Measurements from ENCODE around the gene RDX. TPM values are rescaled to one million over a fixed set of nuclear protein-coding genes. Genes with fewer than 3 reads are reported as not detected.

Gene RDX
- total RNA-seq, 1 experiment from 2014 or later = 250 TPM

DNA sequence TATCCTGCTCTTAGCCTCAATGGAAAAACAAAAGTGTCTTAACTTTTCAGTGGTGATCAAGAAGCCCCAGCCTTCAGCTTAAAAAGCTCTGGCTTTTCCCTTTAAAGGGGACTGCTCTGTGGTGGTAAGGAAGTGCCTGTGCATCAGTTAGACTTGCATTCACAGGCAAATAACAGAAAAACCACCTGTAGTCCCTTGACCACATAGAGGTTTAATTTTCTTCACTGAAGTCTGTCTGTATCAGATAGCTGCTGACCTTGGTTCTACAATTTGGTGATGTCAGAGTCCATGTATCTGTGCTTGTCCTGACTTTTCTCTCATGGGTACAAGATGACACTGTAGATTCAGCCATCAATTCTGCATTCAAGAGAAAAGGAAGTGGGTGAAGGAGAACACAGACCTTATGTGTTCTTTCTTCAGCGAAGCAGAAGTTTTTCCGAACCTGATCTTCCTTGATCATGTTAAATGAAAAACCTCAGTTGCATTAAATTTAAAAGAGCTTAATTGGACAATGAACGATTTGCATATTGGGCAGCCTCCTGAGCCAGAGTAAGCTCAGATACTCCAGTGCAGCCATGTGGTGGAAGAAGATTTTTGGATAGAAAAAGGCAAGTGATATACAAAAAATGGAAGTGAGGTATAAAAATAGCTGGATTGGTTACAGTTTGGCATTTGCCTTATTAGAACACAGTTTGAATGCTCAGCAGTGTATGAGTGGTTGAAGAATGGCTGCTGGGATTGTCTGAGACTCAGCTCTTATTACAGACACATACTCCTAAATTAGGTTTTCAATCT is 43.2 kb upstream of the RDX start:
- H3K4me1 Mint-ChIP-seq (ENCODE audit: low read depth, unreplicated experiment) = peaks cover 35% of the 10 kb centered on the region
- BruUV-seq (replicated peaks) = no TSS peak

GRCh38 chr11:110338684-110339083 is 42.3 kb upstream of the RDX start:
- POLR2A ChIA-PET = no interaction called here
- no peak for DNase-seq
- intact Hi-C loops (cut with micrococcal nuclease; ENCODE audit: unreplicated experiment) = loop anchor here (1.0 kb wide), 1 partner anchor 19 kb away; no protein-coding TSS in a partner anchor
- Histone ChIP-seq H3K4me3 (ENCODE audit: low read depth, low read length) (no peak overlapping the region), H3K4me1 (peaks cover 35% of the 10 kb centered on the region), H3K36me3 (ENCODE audit: control insufficient read depth, insufficient read depth, low read length) (no peaks in the 10 kb centered on the region), H3K9me3 (no peaks in the 10 kb centered on the region), H3K27me3 (replicated peaks; ENCODE audit: control insufficient read depth, insufficient read depth, low read length) (no peaks in the 10 kb centered on the region)
- Mint-ChIP-seq H3K4me3 (ENCODE audit: unreplicated experiment) (no peak overlapping the region), H3K9me3 (ENCODE audit: unreplicated experiment) (peaks cover 12% of the 10 kb centered on the region), H3K27ac (ENCODE audit: unreplicated experiment) (peak overlapping the region; percentile 95), H3K4me1 (ENCODE audit: low read depth, unreplicated experiment) (peaks cover 35% of the 10 kb centered on the region), H3K27me3 (ENCODE audit: insufficient read depth, unreplicated experiment) (no peaks in the 10 kb centered on the region), H3K36me3 (ENCODE audit: insufficient read depth, unreplicated experiment) (no peaks in the 10 kb centered on the region)
- no TSS peak for BruUV-seq (replicated peaks)
- no peak for TF ChIP-seq CTCF (IDR thresholded peaks at IDR 0.05; ENCODE audit: insufficient read depth in 1 of 2, low read depth in 1 of 2, low read length in 1 of 2, severe bottlenecking in 1 of 2, unreplicated experiment in 1 of 2)
- CTCF ChIA-PET = no interaction called here

More for the DNA sequence above, 43.2 kb upstream of the RDX start:
- CTCF ChIA-PET = interaction anchor here (1.3 kb wide), 1 partner anchor 23 kb away, joined by 4 read pairs; no protein-coding TSS in a partner anchor
- Histone ChIP-seq H3K27me3 (replicated peaks; ENCODE audit: control insufficient read depth, insufficient read depth, low read length) (no peaks in the 10 kb centered on the region), H3K4me1 (peaks cover 35% of the 10 kb centered on the region), H3K4me3 (ENCODE audit: low read depth, low read length) (no peak overlapping the region), H3K9me3 (no peaks in the 10 kb centered on the region), H3K36me3 (ENCODE audit: control insufficient read depth, insufficient read depth, low read length) (no peaks in the 10 kb centered on the region)
- H3K4me3 Mint-ChIP-seq (ENCODE audit: unreplicated experiment) = no peak overlapping the region
- DNase-seq = no peak
- no peaks in the 10 kb centered on the region for H3K36me3 Mint-ChIP-seq (ENCODE audit: insufficient read depth, unreplicated experiment)
- POLR2A ChIA-PET = interaction anchor here (1.0 kb wide), 1 partner anchor 29 kb away, joined by 3 read pairs; no protein-coding TSS in a partner anchor
- H3K27me3 Mint-ChIP-seq (ENCODE audit: insufficient read depth, unreplicated experiment) = no peaks in the 10 kb centered on the region
- intact Hi-C loops (cut with micrococcal nuclease; ENCODE audit: unreplicated experiment) = no loop called here
- H3K9me3 Mint-ChIP-seq (ENCODE audit: unreplicated experiment) = peaks cover 15% of the 10 kb centered on the region
- H3K27ac Mint-ChIP-seq (ENCODE audit: unreplicated experiment) = peak overlapping the region; percentile 95
- no peak for TF ChIP-seq CTCF (IDR thresholded peaks at IDR 0.05; ENCODE audit: insufficient read depth in 1 of 2, low read depth in 1 of 2, low read length in 1 of 2, severe bottlenecking in 1 of 2, unreplicated experiment in 1 of 2)

DNA sequence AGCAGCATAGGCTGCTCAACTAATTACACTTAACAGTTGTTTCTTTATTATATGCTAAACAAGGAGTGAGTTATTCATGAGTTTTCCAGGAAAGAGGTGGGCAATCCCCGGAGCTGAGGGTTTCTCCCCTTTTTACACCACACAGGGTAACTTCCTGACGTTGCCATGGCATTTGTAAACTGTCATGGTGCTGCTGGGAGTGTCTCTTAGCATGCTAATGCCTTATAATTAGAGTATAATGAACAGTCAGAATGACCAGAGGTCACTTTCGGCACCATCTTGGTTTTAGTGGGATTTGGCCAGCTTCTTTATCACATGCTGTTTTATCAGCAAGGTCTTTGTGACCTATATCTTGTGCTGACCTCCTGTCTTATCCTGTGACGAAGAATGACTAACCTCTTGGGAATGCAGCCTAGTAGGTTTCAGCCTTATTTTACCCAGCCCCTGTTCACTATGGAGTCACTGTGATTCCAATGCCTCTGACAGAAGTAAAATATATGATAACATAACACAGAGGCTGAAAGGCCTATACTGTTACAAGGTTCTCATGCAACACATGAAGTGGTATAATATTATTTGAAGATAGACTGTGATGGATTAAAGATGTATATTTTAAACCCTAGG is 41.3 kb upstream of the RDX start:
- ChIA-PET POLR2A (interaction anchor here (0.6 kb wide), 1 partner anchor 41 kb away, joined by 4 read pairs; the partner anchor contains the start of gene RDX), CTCF (interaction anchor here (0.7 kb wide), 1 partner anchor 947 kb away, joined by 3 read pairs; no protein-coding TSS in a partner anchor)
- Histone ChIP-seq H3K36me3 (ENCODE audit: control insufficient read depth, insufficient read depth, low read length) (no peaks in the 10 kb centered on the region), H3K4me3 (ENCODE audit: low read depth, low read length) (no peak overlapping the region), H3K9me3 (peaks cover 2% of the 10 kb centered on the region; the same call in 1 of the 2 replicates), H3K4me1 (peaks cover 35% of the 10 kb centered on the region), H3K27me3 (replicated peaks; ENCODE audit: control insufficient read depth, insufficient read depth, low read length) (no peaks in the 10 kb centered on the region)
- no peaks in the 10 kb centered on the region for H3K36me3 Mint-ChIP-seq (ENCODE audit: insufficient read depth, unreplicated experiment)
- peak overlapping the region; percentile 29 for H3K4me3 Mint-ChIP-seq (ENCODE audit: unreplicated experiment)
- no TSS peak for BruUV-seq (replicated peaks)
- no peaks in the 10 kb centered on the region for H3K27me3 Mint-ChIP-seq (ENCODE audit: insufficient read depth, unreplicated experiment)
- intact Hi-C loops (cut with micrococcal nuclease; ENCODE audit: unreplicated experiment) = loop anchor here (1.0 to 2.0 kb wide), 3 partner anchors 19 to 38 kb away; no protein-coding TSS in a partner anchor
- TF ChIP-seq CTCF (IDR thresholded peaks at IDR 0.05; ENCODE audit: insufficient read depth in 1 of 2, low read depth in 1 of 2, low read length in 1 of 2, severe bottlenecking in 1 of 2, unreplicated experiment in 1 of 2) = no peak
- peaks cover 27% of the 10 kb centered on the region for H3K4me1 Mint-ChIP-seq (ENCODE audit: low read depth, unreplicated experiment)
- peak; percentile 93 to 94 for DNase-seq
- H3K9me3 Mint-ChIP-seq (ENCODE audit: unreplicated experiment) = peaks cover 2% of the 10 kb centered on the region
- peak overlapping the region; percentile 95 for H3K27ac Mint-ChIP-seq (ENCODE audit: unreplicated experiment)
